OCI-LY1 (cell line): ENCODE measurements around the gene FAM83G.

Experiments
- H2AFZ ChIP-seq: fragments of 200-600 bp; sonication (generic), shearing (Covaris generic); 2 replicates; pipeline ENCODE4 v1.6.0; 2014; ENCODE audit warnings: antibody characterized with exemption, mild to moderate bottlenecking, low read length
- H3F3A ChIP-seq: fragments of 200-600 bp; sonication (generic), shearing (Covaris generic); 2 replicates; pipeline ENCODE4 v1.6.0; 2014; ENCODE audit warnings: mild to moderate bottlenecking, antibody characterized with exemption, low read length, moderate library complexity; ENCODE audit not compliant: insufficient read depth
- H3K27ac ChIP-seq: fragments of 200-600 bp; sonication (generic); 2 replicates; pipeline ENCODE4 v1.5.1; 2014; ENCODE audit warnings: low read length, mixed run types, mild to moderate bottlenecking, low read depth; ENCODE audit not compliant: poor library complexity, severe bottlenecking
- H3K27me3 ChIP-seq: fragments of 200-600 bp; sonication (generic); 2 replicates; pipeline ENCODE4 v1.6.0; 2014; ENCODE audit warnings: antibody characterized with exemption, mild to moderate bottlenecking, low read length, moderate library complexity; ENCODE audit not compliant: insufficient read depth
- H3K36me3 ChIP-seq: fragments of 200-600 bp; sonication (generic); 2 replicates; pipeline ENCODE4 v1.6.1; 2014; ENCODE audit warnings: mild to moderate bottlenecking, antibody characterized with exemption, low read length, moderate library complexity, mixed read lengths; ENCODE audit not compliant: insufficient read depth
- H3K4me1 ChIP-seq: fragments of 200-600 bp; sonication (generic); 2 replicates; pipeline ENCODE4 v1.5.1; 2014; ENCODE audit warnings: mild to moderate bottlenecking, low read length, moderate library complexity; ENCODE audit not compliant: insufficient read depth, severe bottlenecking
- H3K4me2 ChIP-seq: fragments of 200-600 bp; sonication (generic), shearing (Covaris generic); 2 replicates; pipeline ENCODE4 v1.6.1; 2014; ENCODE audit warnings: low read length
- H3K4me3 ChIP-seq: fragments of 200-600 bp; sonication (generic); 2 replicates; pipeline ENCODE4 v1.5.1; 2014; ENCODE audit warnings: low read length, low read depth, mild to moderate bottlenecking, mixed read lengths; ENCODE audit not compliant: poor library complexity, severe bottlenecking
- H3K79me2 ChIP-seq: fragments of 200-600 bp; shearing (Covaris generic); 2 replicates; pipeline ENCODE4 v1.6.1; 2016; ENCODE audit warnings: mixed run types, low read length, mixed read lengths; ENCODE audit not compliant: insufficient read depth
- H3K9ac ChIP-seq: fragments of 200-600 bp; sonication (generic), shearing (Covaris generic); 2 replicates; pipeline ENCODE4 v1.6.1; 2014; ENCODE audit warnings: mild to moderate bottlenecking, low read length, mixed read lengths
- H3K9me2 ChIP-seq: fragments of 200-600 bp; sonication (generic), shearing (Covaris generic); 2 replicates; pipeline ENCODE4 v1.6.1; 2014; ENCODE audit warnings: low read depth, mild to moderate bottlenecking, low read length, mixed read lengths
- H3K9me3 ChIP-seq: fragments of 200-600 bp; shearing (Covaris generic); 2 replicates; pipeline ENCODE4 v1.6.1; 2014; ENCODE audit warnings: low read length, mixed read lengths
- H4K20me1 ChIP-seq: fragments of 200-600 bp; sonication (generic), shearing (Covaris generic); 2 replicates; pipeline ENCODE4 v1.6.0; 2016; ENCODE audit warnings: mild to moderate bottlenecking, low read length; ENCODE audit not compliant: insufficient read depth
- EZH2 ChIP-seq: fragments of 200-600 bp; sonication (generic), shearing (Covaris generic); IDR thresholded peaks from 2 replicates; pipeline ENCODE4 v1.8.0; 2017; ENCODE audit warnings: borderline replicate concordance, mixed run types, mild to moderate bottlenecking, antibody characterized with exemption, low read length, moderate library complexity, mixed read lengths
- TF ChIP-seq, protein P1 (sequence below): fragments of 200-600 bp; sonication (generic), shearing (Covaris generic); IDR thresholded peaks from 2 replicates; pipeline ENCODE4 v1.5.1; 2017; ENCODE audit warnings: mild to moderate bottlenecking, antibody characterized with exemption, low read length, moderate library complexity, mixed read lengths

FAM83G gene

GRCh38 chr17:19002805-19003542, 1.6 kb downstream of the FAM83G start:
- H2AFZ ChIP-seq, result no peak overlapping the region
- H3K27me3 ChIP-seq, result no peaks in the 10 kb centered on the region
- peaks cover 31% of the 10 kb centered on the region for H3K4me1 ChIP-seq
- no peaks in the 10 kb centered on the region for H3K79me2 ChIP-seq
- no peak overlapping the region for H3K27ac ChIP-seq
- no peaks in the 10 kb centered on the region for H3K9me2 ChIP-seq
- H3K9ac ChIP-seq, result peak overlapping the region; percentile 65; the same call in 1 of the 2 replicates
- no peaks in the 10 kb centered on the region for H3K9me3 ChIP-seq
- H3F3A ChIP-seq, result no peaks in the 10 kb centered on the region
- peak overlapping the region; percentile 90 for H3K4me2 ChIP-seq
- H4K20me1 ChIP-seq, result no peaks in the 10 kb centered on the region
- peaks cover 10% of the 10 kb centered on the region; the same call in 1 of the 2 replicates for H3K36me3 ChIP-seq
- H3K4me3 ChIP-seq, result peak overlapping the region; percentile 68
- no peak for TF ChIP-seq EZH2
- TF ChIP-seq, protein P1, sequence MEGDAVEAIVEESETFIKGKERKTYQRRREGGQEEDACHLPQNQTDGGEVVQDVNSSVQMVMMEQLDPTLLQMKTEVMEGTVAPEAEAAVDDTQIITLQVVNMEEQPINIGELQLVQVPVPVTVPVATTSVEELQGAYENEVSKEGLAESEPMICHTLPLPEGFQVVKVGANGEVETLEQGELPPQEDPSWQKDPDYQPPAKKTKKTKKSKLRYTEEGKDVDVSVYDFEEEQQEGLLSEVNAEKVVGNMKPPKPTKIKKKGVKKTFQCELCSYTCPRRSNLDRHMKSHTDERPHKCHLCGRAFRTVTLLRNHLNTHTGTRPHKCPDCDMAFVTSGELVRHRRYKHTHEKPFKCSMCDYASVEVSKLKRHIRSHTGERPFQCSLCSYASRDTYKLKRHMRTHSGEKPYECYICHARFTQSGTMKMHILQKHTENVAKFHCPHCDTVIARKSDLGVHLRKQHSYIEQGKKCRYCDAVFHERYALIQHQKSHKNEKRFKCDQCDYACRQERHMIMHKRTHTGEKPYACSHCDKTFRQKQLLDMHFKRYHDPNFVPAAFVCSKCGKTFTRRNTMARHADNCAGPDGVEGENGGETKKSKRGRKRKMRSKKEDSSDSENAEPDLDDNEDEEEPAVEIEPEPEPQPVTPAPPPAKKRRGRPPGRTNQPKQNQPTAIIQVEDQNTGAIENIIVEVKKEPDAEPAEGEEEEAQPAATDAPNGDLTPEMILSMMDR, result no peak

DNA sequence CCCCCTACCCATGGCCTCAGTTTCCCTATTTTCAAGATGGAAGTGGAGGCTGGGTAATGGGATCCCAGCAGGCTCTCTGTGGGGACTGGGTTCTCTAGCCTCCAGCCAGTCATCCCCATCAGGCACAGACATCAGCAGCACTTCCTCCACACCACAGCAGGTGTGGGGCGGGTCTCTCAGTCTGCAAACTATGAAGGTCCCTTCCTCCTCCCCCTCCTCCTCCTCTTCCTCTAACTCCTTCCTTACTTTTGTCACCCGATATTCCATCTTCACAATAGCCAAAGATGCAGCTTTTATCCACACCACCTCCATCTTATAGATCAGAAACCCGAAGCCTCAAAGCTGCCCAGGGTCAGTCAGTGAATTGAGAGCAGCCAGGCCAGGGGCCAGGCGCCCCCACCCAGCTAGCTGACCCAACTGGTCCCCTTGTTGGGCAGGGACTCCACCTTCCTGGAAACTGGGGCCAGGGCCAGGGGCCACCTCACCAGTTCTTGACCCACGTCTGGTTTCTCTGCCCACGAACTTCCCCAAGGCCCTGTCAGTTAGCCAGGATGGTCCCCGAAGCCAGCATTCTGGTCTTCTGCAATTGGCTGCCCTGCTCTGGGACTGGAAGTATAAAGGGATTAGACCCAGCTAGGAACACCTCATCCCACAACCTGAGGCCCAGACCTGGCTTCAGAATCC, 2.5 kb downstream of the FAM83G start:
- Histone ChIP-seq H3K4me1 (peaks cover 31% of the 10 kb centered on the region), H3K27ac (no peak overlapping the region), H3K79me2 (no peaks in the 10 kb centered on the region), H3K27me3 (no peaks in the 10 kb centered on the region), H3K9me3 (no peaks in the 10 kb centered on the region), H3K9ac (peak overlapping the region; percentile 2; the same call in 1 of the 2 replicates), H3K36me3 (peaks cover 10% of the 10 kb centered on the region), H4K20me1 (no peaks in the 10 kb centered on the region), H3K4me2 (peak overlapping the region; percentile 90), H2AFZ (no peak overlapping the region), H3K9me2 (no peaks in the 10 kb centered on the region), H3F3A (no peaks in the 10 kb centered on the region), H3K4me3 (peak overlapping the region; percentile 68)
- TF ChIP-seq, protein P1, result no peak
- no peak for TF ChIP-seq EZH2

DNA sequence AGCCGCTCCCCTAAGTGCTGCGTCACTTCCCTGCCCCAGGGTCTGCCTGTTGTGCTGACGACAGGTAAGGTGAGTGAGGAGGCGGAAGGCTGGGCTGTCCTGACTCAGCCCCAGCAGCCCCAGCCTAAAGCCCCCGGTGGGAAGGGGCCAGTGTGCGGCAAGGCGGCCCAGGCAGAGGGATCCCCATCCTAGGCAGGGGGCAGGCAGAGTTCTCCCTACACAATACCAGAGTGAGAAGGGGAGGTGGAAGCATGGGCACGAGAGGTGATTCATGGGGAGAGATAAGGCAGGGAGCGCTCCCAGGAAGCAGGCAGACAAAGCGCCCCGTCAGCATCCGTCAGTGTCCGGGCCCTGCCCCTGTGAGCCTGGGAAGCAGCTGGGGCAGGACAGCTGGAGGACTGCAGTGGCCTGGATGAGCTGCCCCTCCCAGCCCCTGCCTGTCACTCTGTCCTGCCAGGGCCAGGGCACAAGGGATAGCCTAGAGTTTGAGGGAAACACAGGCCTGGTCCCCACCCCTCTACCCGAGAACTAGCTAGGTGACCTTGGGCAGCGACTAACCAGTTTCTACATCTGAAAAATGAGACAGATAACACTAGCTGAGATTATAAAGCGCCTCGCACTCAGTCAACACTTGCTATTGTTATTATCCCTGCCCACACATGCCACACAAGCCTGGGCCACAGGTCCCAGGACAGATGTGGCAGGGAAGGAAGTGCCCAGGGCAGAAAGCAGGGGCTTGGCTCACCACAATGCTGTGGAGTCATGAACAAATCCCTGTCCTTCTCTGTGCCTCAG, 3.8 kb downstream of the FAM83G start:
- Histone ChIP-seq H3K79me2 (no peaks in the 10 kb centered on the region), H3K9ac (no peak overlapping the region)

More for the DNA sequence above, 3.8 kb downstream of the FAM83G start:
- no peaks in the 10 kb centered on the region for H3K27me3 ChIP-seq
- H3K4me1 ChIP-seq, result peaks cover 31% of the 10 kb centered on the region
- no peaks in the 10 kb centered on the region for H3K9me2 ChIP-seq
- H3K4me2 ChIP-seq, result no peak overlapping the region
- no peaks in the 10 kb centered on the region; the same call in 1 of the 2 replicates for H3K9me3 ChIP-seq
- no peaks in the 10 kb centered on the region for H4K20me1 ChIP-seq
- no peaks in the 10 kb centered on the region for H3F3A ChIP-seq
- no peak overlapping the region for H2AFZ ChIP-seq
- TF ChIP-seq EZH2, result no peak
- TF ChIP-seq, protein P1, result no peak
- peaks cover 24% of the 10 kb centered on the region for H3K36me3 ChIP-seq
- H3K27ac ChIP-seq, result no peak overlapping the region
- no peak overlapping the region for H3K4me3 ChIP-seq
